ENCODE results near the gene MCMBP. TPM values are rescaled to one million over a fixed set of nuclear protein-coding genes. Genes with fewer than 3 reads are reported as not detected.

The MCMBP gene, protein sequence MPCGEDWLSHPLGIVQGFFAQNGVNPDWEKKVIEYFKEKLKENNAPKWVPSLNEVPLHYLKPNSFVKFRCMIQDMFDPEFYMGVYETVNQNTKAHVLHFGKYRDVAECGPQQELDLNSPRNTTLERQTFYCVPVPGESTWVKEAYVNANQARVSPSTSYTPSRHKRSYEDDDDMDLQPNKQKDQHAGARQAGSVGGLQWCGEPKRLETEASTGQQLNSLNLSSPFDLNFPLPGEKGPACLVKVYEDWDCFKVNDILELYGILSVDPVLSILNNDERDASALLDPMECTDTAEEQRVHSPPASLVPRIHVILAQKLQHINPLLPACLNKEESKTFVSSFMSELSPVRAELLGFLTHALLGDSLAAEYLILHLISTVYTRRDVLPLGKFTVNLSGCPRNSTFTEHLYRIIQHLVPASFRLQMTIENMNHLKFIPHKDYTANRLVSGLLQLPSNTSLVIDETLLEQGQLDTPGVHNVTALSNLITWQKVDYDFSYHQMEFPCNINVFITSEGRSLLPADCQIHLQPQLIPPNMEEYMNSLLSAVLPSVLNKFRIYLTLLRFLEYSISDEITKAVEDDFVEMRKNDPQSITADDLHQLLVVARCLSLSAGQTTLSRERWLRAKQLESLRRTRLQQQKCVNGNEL
- total RNA-seq: 41.0 and 51.7 TPM in 2 replicates

DNA sequence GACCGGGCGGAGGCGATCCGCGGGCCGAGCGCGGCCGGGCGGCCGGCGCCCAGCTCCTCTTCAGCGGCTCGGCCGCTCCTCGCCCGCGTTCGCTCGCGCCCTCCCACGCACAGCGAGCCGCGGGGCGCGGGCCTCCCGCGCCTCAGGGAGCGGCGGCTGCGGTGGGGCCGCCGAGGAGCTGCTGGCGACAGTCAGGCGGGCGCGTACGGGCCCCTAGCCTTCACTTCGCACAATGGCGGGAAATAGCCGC, at the start of gene MCMBP:
Gene MCMBP, minus strand, starts transcription at position 234 of the 250 bp plus-strand sequence. CDS start 259 bp downstream, outside the sequence.

DNA sequence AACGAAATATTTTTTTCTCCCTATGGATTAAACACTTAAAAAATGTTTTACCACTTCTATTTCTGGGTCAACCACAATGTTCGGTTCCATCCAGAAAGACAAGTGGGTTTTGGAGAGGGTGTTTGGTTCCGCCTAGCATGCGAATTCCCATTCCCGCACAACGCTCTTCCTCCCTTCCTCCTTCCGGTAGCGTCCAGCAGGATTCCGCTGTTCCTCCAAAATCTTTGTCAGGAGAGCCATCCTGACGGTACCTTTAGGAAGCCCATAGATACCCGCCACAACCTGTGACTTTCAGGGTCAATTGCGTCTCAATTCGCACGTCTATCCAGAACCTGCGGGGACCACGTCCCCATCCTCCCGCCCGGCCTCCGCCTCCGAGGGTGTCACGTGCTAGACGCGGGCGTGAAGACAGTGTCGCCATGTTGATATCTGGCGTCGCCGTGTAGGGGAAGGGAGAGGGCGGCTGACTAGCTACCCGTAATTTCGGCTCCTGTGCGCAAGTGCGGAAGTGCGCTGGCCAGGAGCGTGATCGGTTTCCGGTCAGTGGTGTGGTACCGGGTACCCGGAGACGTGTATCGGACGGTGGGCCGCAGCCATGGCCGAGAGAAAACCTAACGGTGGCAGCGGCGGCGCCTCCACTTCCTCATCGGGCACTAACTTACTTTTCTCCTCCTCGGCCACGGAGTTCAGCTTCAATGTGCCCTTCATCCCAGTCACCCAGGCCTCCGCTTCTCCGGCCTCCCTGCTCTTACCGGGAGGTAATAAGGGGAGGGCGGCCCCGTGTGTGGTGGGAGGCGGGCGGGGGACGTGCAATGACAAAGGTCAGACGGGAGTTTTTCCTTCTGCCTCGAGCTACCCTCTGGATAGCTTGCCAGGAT, 19.8 kb upstream of the MCMBP start, which contains the start of gene SEC23IP:
Gene SEC23IP, plus strand, starts transcription at position 543 of the 878 bp plus-strand sequence. Its CDS starts 53 bp downstream, at position 596.

Other genes with a start within 250 kb of the MCMBP start
- gene BAG3, start 221.5 kb downstream of the MCMBP start, total RNA-seq: 10.7 and 14.1 TPM in 2 replicates
- 16.0 and 17.7 TPM in 2 replicates for gene INPP5F, start 146.8 kb downstream of the MCMBP start, total RNA-seq
- 27.7 and 43.8 TPM in 2 replicates for gene SEC23IP, start 19.9 kb upstream of the MCMBP start, total RNA-seq

Measured in aortic smooth muscle cell (primary cell).